Measurements from ENCODE around the gene MEPE.
"Not testable (repeated sequence)": the region's sequence is repeated elsewhere in the genome, so short reads cannot be mapped to it uniquely, and the experiment has no call there.

The MEPE gene

DNA sequence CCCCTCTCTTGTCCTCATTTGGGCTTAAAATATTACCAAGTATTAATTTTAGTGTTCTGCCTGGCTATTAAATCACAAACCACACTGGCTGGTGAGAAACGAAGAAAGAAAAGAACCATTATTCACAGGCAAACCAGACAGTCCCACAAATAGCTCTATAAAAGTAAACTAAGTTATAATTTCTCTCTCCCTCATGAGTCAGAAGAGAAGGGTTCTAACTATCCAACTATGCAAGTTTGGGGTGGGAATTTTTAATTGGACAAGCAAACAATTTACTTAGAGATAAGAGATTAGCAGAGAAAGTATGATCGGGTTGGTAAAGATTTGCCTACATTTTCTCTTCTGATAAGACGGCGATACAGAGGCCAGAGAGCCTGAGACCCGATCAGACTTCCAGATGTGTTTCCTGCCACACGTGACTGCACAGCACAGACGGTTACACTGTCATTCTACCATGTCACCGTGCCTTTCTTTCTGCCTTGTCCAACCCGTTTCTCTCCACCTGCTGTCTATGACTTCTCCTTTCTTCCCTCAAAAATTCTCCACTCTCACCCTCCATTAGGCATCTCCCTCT, 52.3 kb downstream of the MEPE start:
- no peak for DNase-seq

DNA sequence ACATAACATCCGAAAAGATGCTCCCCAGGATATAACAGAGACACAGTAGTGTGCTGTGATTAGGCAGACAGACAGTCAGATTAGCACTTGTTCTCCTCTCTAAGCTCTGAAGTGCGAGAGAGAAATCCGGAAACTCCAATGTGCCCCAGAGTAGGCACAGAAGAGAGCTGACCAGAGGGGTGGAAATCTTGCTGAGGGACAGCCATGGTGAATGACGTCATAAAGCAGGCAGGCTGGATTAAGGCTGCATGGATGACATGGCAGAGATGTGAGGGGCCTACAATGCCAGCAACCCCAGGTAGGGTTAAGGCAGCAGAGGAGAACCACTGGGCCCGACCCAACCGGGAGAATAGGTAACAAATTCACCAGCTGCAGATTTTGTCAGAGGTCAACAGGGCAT, 53.3 kb downstream of the MEPE start:
- DNase-seq: no peak

DNA sequence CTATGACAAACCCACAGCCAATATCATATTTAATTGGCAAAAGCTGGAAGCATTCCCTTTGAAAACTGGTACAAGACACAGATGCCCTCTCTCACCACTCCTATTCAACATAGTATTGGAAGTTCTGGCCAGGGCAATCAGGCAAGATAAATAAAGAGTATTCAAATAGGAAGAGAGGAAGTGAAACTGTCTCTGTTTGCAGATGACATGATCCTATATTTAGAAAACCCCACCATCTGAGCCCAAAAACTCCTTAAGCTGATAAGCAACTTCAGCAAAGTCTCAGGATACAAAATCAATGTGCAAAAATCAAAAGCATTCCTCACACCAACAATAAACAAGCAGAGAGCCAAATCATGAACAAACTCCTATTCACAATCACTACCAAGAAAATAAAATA, 58.0 kb downstream of the MEPE start:
- DNase-seq: not testable (repeated sequence)

GRCh38 chr4:87895964-87896621, 63.3 kb downstream of the MEPE start:
- DNase-seq: peak; percentile 87

Measured in kidney glomerular epithelial cell (primary cell).